CD4-positive, alpha-beta T cell treated with Interleukin-6 for 4 hours (primary cell): ENCODE measurements around the gene RGS7.
"Not testable (repeated sequence)": the region's sequence is repeated elsewhere in the genome, so short reads cannot be mapped to it uniquely, and the experiment has no call there.

Source experiments
- DNase-seq: peaks from one replicate; pipeline ENCODE4 v3.0.0-alpha.2; 2020; ENCODE audit warnings: mixed read lengths

The RGS7 gene

GRCh38 chr1:241130881-241131280 lies 226.1 kb downstream of the RGS7 start:
- DNase-seq, result no peak

- DNase-seq, result no peak
These were observed 227.6 kb downstream of the RGS7 start for GRCh38 chr1:241129207-241129960.

GRCh38 chr1:241125286-241125685 lies 231.7 kb downstream of the RGS7 start:
- no peak for DNase-seq

- no peak for DNase-seq
These were observed 239.0 kb downstream of the RGS7 start for GRCh38 chr1:241118049-241118448.

GRCh38 chr1:241115784-241116183 lies 241.2 kb downstream of the RGS7 start:
- no peak for DNase-seq

GRCh38 chr1:241114699-241115233 lies 242.2 kb downstream of the RGS7 start:
- DNase-seq, result no peak

- no peak for DNase-seq
These were observed 243.4 kb downstream of the RGS7 start for GRCh38 chr1:241113557-241113956.

GRCh38 chr1:241109039-241109438 lies 248.0 kb downstream of the RGS7 start:
- DNase-seq, result no peak

- no peak for DNase-seq
These were observed 251.9 kb downstream of the RGS7 start for GRCh38 chr1:241105147-241105546.

- no peak for DNase-seq
These were observed 254.3 kb downstream of the RGS7 start for GRCh38 chr1:241102664-241103063.

GRCh38 chr1:241101622-241102021 lies 255.4 kb downstream of the RGS7 start:
- no peak for DNase-seq

- no peak for DNase-seq
These were observed 259.5 kb downstream of the RGS7 start for GRCh38 chr1:241097479-241097878.

GRCh38 chr1:241096982-241097381 lies 260.0 kb downstream of the RGS7 start:
- no peak for DNase-seq

- no peak for DNase-seq
These were observed 261.2 kb downstream of the RGS7 start for GRCh38 chr1:241095847-241096246.

- DNase-seq, result no peak
These were observed 266.2 kb downstream of the RGS7 start for GRCh38 chr1:241090798-241091197.

- not testable (repeated sequence) for DNase-seq
These were observed 267.9 kb downstream of the RGS7 start for GRCh38 chr1:241089066-241089465.

GRCh38 chr1:241088075-241088474 lies 268.9 kb downstream of the RGS7 start:
- DNase-seq, result not testable (repeated sequence)

GRCh38 chr1:241086686-241087085 lies 270.3 kb downstream of the RGS7 start:
- no peak for DNase-seq

- no peak for DNase-seq
These were observed 273.7 kb downstream of the RGS7 start for GRCh38 chr1:241083285-241083684.

- no peak for DNase-seq
These were observed 275.5 kb downstream of the RGS7 start for GRCh38 chr1:241081473-241081872.

GRCh38 chr1:241079459-241079858 lies 277.5 kb downstream of the RGS7 start:
- DNase-seq, result no peak

GRCh38 chr1:241079047-241079446 lies 278.0 kb downstream of the RGS7 start:
- DNase-seq, result no peak

GRCh38 chr1:241077386-241078147 lies 279.4 kb downstream of the RGS7 start:
- no peak for DNase-seq

- no peak for DNase-seq
These were observed 282.5 kb downstream of the RGS7 start for GRCh38 chr1:241074507-241074906.
